SK-N-SH (cell line): ENCODE measurements around the gene ZNF30. TPM values are rescaled to one million over a fixed set of nuclear protein-coding genes. Genes with fewer than 3 reads are reported as not detected.

Experiments used
- CTCF ChIA-PET: fragments of 300-600, 350-600 bp; formaldehyde crosslinking; extraction: SDS; loops from one replicate; lab custom pipeline; 2021; lab: Yijun Ruan, JAX
- POLR2A ChIA-PET: fragments of 350-600 bp; sonication (Branson Sonifier 250); formaldehyde crosslinking; extraction: SDS; loops from one replicate; lab custom pipeline; 2020; ENCODE audit warnings: antibody characterized with exemption, inconsistent platforms; lab: Yijun Ruan, JAX
- DNase-seq: peaks from one replicate; pipeline ENCODE4 v3.0.0; 2012
- H2AFZ ChIP-seq: fragments of 200-600 bp; sonication (generic); 2 replicates; pipeline ENCODE4 v1.8.1; 2016; ENCODE audit warnings: antibody characterized with exemption, mild to moderate bottlenecking, low read depth
- H3F3A ChIP-seq: fragments of 200-600 bp; sonication (generic); replicated peaks from 2 replicates; pipeline ENCODE3; 2016; ENCODE audit warnings: antibody characterized with exemption, mild to moderate bottlenecking; ENCODE audit not compliant: insufficient read depth
- H3K27ac ChIP-seq, 2 experiments: fragments of 200-500 bp in 1 of 2; fragments of 200-600 bp in 1 of 2; sonication (Bioruptor generic) in 1 of 2; sonication (generic), shearing (Covaris generic) in 1 of 2; 2 replicates each; pipeline versions ENCODE4 v1.5.1 to v1.6.1; 2014 to 2016; ENCODE audit warnings: low read depth in 2 of 2, inconsistent platforms in 1 of 2, low read length in 1 of 2, mild to moderate bottlenecking in 1 of 2, mixed read lengths in 1 of 2
- H3K27me3 ChIP-seq: fragments of 200-600 bp; sonication (generic), shearing (Covaris generic); 2 replicates; pipeline ENCODE4 v1.6.1; 2016; ENCODE audit warnings: mixed run types; ENCODE audit not compliant: insufficient read depth
- H3K36me3 ChIP-seq, 2 experiments: fragments of 200-500 bp in 1 of 2; fragments of 200-600 bp in 1 of 2; sonication (Bioruptor generic) in 1 of 2; sonication (generic) in 1 of 2; replicated peaks in 1 of 2; 2 replicates each; pipeline versions ENCODE3 to v1.5.1; 2014 to 2016; ENCODE audit warnings: low read length in 1 of 2, mild to moderate bottlenecking in 1 of 2; ENCODE audit not compliant: insufficient read depth in 2 of 2, control insufficient read depth in 1 of 2
- H3K4me1 ChIP-seq, 2 experiments: fragments of 200-500 bp in 1 of 2; fragments of 200-600 bp in 1 of 2; sonication (Bioruptor generic) in 1 of 2; sonication (generic), shearing (Covaris generic) in 1 of 2; 2 replicates each; pipeline versions ENCODE4 v1.5.1 to v1.6.1; 2014 to 2016; ENCODE audit warnings: low read depth in 1 of 2, low read length in 1 of 2, mixed run types in 1 of 2; ENCODE audit not compliant: insufficient read depth in 2 of 2, control insufficient read depth in 1 of 2
- H3K4me2 ChIP-seq: fragments of 200-600 bp; sonication (generic), shearing (Covaris generic); 2 replicates; pipeline ENCODE4 v1.6.1; 2017; ENCODE audit warnings: mixed run types
- H3K4me3 ChIP-seq, 2 experiments: fragments of 200-500 bp in 1 of 2; fragments of 200-600 bp in 1 of 2; sonication (Bioruptor generic) in 1 of 2; sonication (generic), shearing (Covaris generic) in 1 of 2; 2 replicates each; pipeline versions ENCODE4 v1.5.1 to v1.8.1; 2014 to 2016; ENCODE audit warnings: low read depth in 2 of 2, inconsistent platforms in 1 of 2, low read length in 1 of 2, mild to moderate bottlenecking in 1 of 2, mixed read lengths in 1 of 2, moderate library complexity in 1 of 2
- H3K79me2 ChIP-seq: fragments of 200-600 bp; sonication (generic); 2 replicates; pipeline ENCODE4 v1.8.1; 2017; ENCODE audit warnings: mild to moderate bottlenecking; ENCODE audit not compliant: insufficient read depth
- H3K9ac ChIP-seq: fragments of 200-600 bp; sonication (generic); 2 replicates; pipeline ENCODE4 v1.6.1; 2017; ENCODE audit warnings: mixed run types
- H3K9me2 ChIP-seq: fragments of 200-600 bp; sonication (generic); 2 replicates; pipeline ENCODE4 v1.6.1; 2017; ENCODE audit warnings: mixed run types
- H3K9me3 ChIP-seq: fragments of 200-600 bp; sonication (generic); 2 replicates; pipeline ENCODE4 v1.6.1; 2017; ENCODE audit warnings: mixed run types, mild to moderate bottlenecking, moderate library complexity
- H4K20me1 ChIP-seq: fragments of 200-600 bp; sonication (generic); 2 replicates; pipeline ENCODE4 v1.6.1; 2017; ENCODE audit warnings: mild to moderate bottlenecking, mixed run types; ENCODE audit not compliant: insufficient read depth
- CHD2 ChIP-seq: fragments of 150-350 bp; IDR thresholded peaks from 2 replicates; pipeline ENCODE4 v1.6.1; 2018; ENCODE audit warnings: low read length; ENCODE audit not compliant: partially characterized antibody
- ELF1 ChIP-seq: IDR thresholded peaks from 2 replicates; pipeline ENCODE4 v1.4.0; 2012
- EP300 ChIP-seq, 2 experiments: IDR thresholded peaks; 2 replicates each; pipeline versions ENCODE4 v1.4.0 to v1.6.1; 2012; ENCODE audit warnings: borderline replicate concordance in 1 of 2, low read depth in 1 of 2, low read length in 1 of 2
- EZH2phosphoT487 ChIP-seq: fragments of 200-600 bp; sonication (generic); IDR thresholded peaks from 2 replicates; pipeline ENCODE4 v1.6.1; 2017; ENCODE audit warnings: low read depth, mixed run types, mild to moderate bottlenecking, antibody characterized with exemption, moderate library complexity, borderline replicate concordance
- FOSL2 ChIP-seq: IDR thresholded peaks from 2 replicates; pipeline ENCODE4 v1.4.0; 2012; ENCODE audit warnings: low read depth, mild to moderate bottlenecking, moderate library complexity, borderline replicate concordance
- JUND ChIP-seq: IDR thresholded peaks from 2 replicates; pipeline ENCODE4 v1.4.0; 2012
- MEF2A ChIP-seq: IDR thresholded peaks from 2 replicates; pipeline ENCODE4 v1.4.0; 2012; ENCODE audit warnings: low read depth, borderline replicate concordance
- NRF1 ChIP-seq: IDR thresholded peaks from 2 replicates; pipeline ENCODE4 v1.6.1; 2012; ENCODE audit warnings: low read depth, mild to moderate bottlenecking, low read length
- PBX3 ChIP-seq: IDR thresholded peaks from 2 replicates; pipeline ENCODE4; 2012
- RAD21 ChIP-seq: IDR thresholded peaks from 2 replicates; pipeline ENCODE4 v1.6.1; 2012; ENCODE audit warnings: mild to moderate bottlenecking, low read length
- RCOR1 ChIP-seq: fragments of 150-350 bp; IDR thresholded peaks from 2 replicates; pipeline ENCODE4 v1.6.1; 2017; ENCODE audit warnings: antibody characterized with exemption, low read length
- RFX5 ChIP-seq: IDR thresholded peaks from 2 replicates; pipeline ENCODE4 v1.6.1; 2012; ENCODE audit warnings: mild to moderate bottlenecking, improper control_type of control experiment, low read length
- SIN3A ChIP-seq: IDR thresholded peaks from 2 replicates; pipeline ENCODE4 v1.6.1; 2012; ENCODE audit warnings: low read depth, mild to moderate bottlenecking, low read length, moderate library complexity, borderline replicate concordance
- SMC3 ChIP-seq: IDR thresholded peaks from 2 replicates; pipeline ENCODE4 v1.6.1; 2012; ENCODE audit warnings: low read depth, low read length, improper control_type of control experiment
- TEAD4 ChIP-seq: IDR thresholded peaks from 2 replicates; pipeline ENCODE4 v1.4.0; 2012; ENCODE audit warnings: mild to moderate bottlenecking, borderline replicate concordance; ENCODE audit not compliant: insufficient read depth
- YY1 ChIP-seq: IDR thresholded peaks from 2 replicates; pipeline ENCODE4 v1.4.0; 2012; ENCODE audit warnings: low read depth, mild to moderate bottlenecking
- WGBS: methylation state at CpG from one replicate; pipeline ENCODE4 v1.1.6; 2017; ENCODE audit warnings: low lambda C conversion rate; 5-methylcytosine and 5-hydroxymethylcytosine counted together
- polyA plus RNA-seq, 3 experiments: library from polyadenylated mRNA; depleted of rRNA; stranded (reverse); fragments of >200 nt; gene quantifications; 2 replicates each; pipeline ENCODE4 v1.2.3, GENCODE V29; 2012
- TF ChIP-seq, protein P1 (sequence below): IDR thresholded peaks from 2 replicates; pipeline ENCODE4 v1.6.1; 2012; ENCODE audit warnings: mild to moderate bottlenecking, low read depth, low read length, moderate library complexity

ZNF30 gene
- polyA plus RNA-seq, 1 of the 3 experiments (the other 2 are of a cell fraction) = 1.7 TPM

GRCh38 chr19:34960940-34961679, 34.4 kb downstream of the ZNF30 start:
- H3K27me3 ChIP-seq = no peaks in the 10 kb centered on the region
- H3K27ac ChIP-seq = peak overlapping the region in 1 of 2 experiments; percentile 94; a peak in 2 of 4 replicates
- H2AFZ ChIP-seq = no peak overlapping the region
- H3K4me3 ChIP-seq = peak overlapping the region in 1 of 2 experiments; percentile 95; a peak in 1 of 4 replicates
- H3K9me3 ChIP-seq = peaks cover 9% of the 10 kb centered on the region; the same call in 1 of the 2 replicates
- peaks cover 0 to 21% of the 10 kb centered on the region in 2 experiments; a peak in 2 of 4 replicates for H3K4me1 ChIP-seq
- peaks cover 34 to 44% of the 10 kb centered on the region in 2 experiments for H3K36me3 ChIP-seq
- TF ChIP-seq TEAD4 (no peak), EZH2phosphoT487 (no peak), RCOR1 (no peak), ELF1 (no peak), SMC3 (no peak), MEF2A (no peak), RAD21 (no peak), RFX5 (no peak), JUND (no peak), EP300 (IDR thresholded peaks at IDR 0.05; ENCODE audit: borderline replicate concordance in 1 of 2, low read depth in 1 of 2, low read length in 1 of 2) (no peak), YY1 (no peak), CHD2 (no peak), PBX3 (no peak), FOSL2 (no peak), NRF1 (no peak), SIN3A (no peak)
- TF ChIP-seq, protein P1, sequence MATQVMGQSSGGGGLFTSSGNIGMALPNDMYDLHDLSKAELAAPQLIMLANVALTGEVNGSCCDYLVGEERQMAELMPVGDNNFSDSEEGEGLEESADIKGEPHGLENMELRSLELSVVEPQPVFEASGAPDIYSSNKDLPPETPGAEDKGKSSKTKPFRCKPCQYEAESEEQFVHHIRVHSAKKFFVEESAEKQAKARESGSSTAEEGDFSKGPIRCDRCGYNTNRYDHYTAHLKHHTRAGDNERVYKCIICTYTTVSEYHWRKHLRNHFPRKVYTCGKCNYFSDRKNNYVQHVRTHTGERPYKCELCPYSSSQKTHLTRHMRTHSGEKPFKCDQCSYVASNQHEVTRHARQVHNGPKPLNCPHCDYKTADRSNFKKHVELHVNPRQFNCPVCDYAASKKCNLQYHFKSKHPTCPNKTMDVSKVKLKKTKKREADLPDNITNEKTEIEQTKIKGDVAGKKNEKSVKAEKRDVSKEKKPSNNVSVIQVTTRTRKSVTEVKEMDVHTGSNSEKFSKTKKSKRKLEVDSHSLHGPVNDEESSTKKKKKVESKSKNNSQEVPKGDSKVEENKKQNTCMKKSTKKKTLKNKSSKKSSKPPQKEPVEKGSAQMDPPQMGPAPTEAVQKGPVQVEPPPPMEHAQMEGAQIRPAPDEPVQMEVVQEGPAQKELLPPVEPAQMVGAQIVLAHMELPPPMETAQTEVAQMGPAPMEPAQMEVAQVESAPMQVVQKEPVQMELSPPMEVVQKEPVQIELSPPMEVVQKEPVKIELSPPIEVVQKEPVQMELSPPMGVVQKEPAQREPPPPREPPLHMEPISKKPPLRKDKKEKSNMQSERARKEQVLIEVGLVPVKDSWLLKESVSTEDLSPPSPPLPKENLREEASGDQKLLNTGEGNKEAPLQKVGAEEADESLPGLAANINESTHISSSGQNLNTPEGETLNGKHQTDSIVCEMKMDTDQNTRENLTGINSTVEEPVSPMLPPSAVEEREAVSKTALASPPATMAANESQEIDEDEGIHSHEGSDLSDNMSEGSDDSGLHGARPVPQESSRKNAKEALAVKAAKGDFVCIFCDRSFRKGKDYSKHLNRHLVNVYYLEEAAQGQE = no peak
- ChIA-PET POLR2A (no interaction called here), CTCF (interaction anchor here (4.0 kb wide), 1 partner anchor 11 kb away, joined by 32 read pairs; no protein-coding TSS in a partner anchor)
- no peak overlapping the region for H3K4me2 ChIP-seq
- no peak for DNase-seq
- 86% methylated on average over 12 of the region's 12 CpGs for WGBS
- no peaks in the 10 kb centered on the region for H3F3A ChIP-seq
- H3K9ac ChIP-seq = no peak overlapping the region
- H3K9me2 ChIP-seq = no peaks in the 10 kb centered on the region
- no peaks in the 10 kb centered on the region for H4K20me1 ChIP-seq
- H3K79me2 ChIP-seq = peaks cover 23% of the 10 kb centered on the region; the same call in 1 of the 2 replicates
